KOPT-K1 (cell line): Measurements from ENCODE around the gene C17orf50.

Source experiments
- H3K27ac ChIP-seq: fragments of 200-600 bp; sonication (generic); 2 replicates; pipeline ENCODE4 v1.5.1; 2016; ENCODE audit warnings: antibody characterized with exemption, mild to moderate bottlenecking, low read depth, low read length; ENCODE audit not compliant: poor library complexity, severe bottlenecking
- H3K36me3 ChIP-seq: fragments of 200-600 bp; sonication (generic); 2 replicates; pipeline ENCODE4 v1.5.1; 2017; ENCODE audit warnings: antibody characterized with exemption, mild to moderate bottlenecking, low read length, moderate library complexity; ENCODE audit not compliant: insufficient read depth
- H3K9me3 ChIP-seq: fragments of 200-600 bp; sonication (generic); 2 replicates; pipeline ENCODE4 v1.5.1; 2017; ENCODE audit warnings: antibody characterized with exemption, low read length, mild to moderate bottlenecking; ENCODE audit not compliant: insufficient read depth, poor library complexity, severe bottlenecking

Gene C17orf50

GRCh38 chr17:35799942-35800341, 39.3 kb downstream of the C17orf50 start:
- H3K36me3 ChIP-seq: no peaks in the 10 kb centered on the region
- H3K9me3 ChIP-seq: no peaks in the 10 kb centered on the region
- no peak overlapping the region for H3K27ac ChIP-seq

GRCh38 chr17:35801583-35802224, 41.0 kb downstream of the C17orf50 start:
- peak overlapping the region; percentile 59 for H3K27ac ChIP-seq
- no peaks in the 10 kb centered on the region for H3K36me3 ChIP-seq
- no peaks in the 10 kb centered on the region for H3K9me3 ChIP-seq

- Histone ChIP-seq H3K36me3 (no peaks in the 10 kb centered on the region), H3K27ac (no peak overlapping the region), H3K9me3 (no peaks in the 10 kb centered on the region)
Observed at GRCh38 chr17:35804658-35805192, 44.0 kb downstream of the C17orf50 start.

- Histone ChIP-seq H3K27ac (peak overlapping the region; percentile 90), H3K9me3 (no peaks in the 10 kb centered on the region)
Observed at GRCh38 chr17:35807371-35808144, 46.9 kb downstream of the C17orf50 start.

GRCh38 chr17:35808240-35808961, 47.7 kb downstream of the C17orf50 start:
- H3K27ac ChIP-seq: peak overlapping the region; percentile 90
- no peaks in the 10 kb centered on the region for H3K9me3 ChIP-seq
- H3K36me3 ChIP-seq: peaks cover 20% of the 10 kb centered on the region

More at GRCh38 chr17:35807371-35808144, 46.9 kb downstream of the C17orf50 start:
- H3K36me3 ChIP-seq: peaks cover 12% of the 10 kb centered on the region

- peaks cover 28% of the 10 kb centered on the region for H3K36me3 ChIP-seq
- H3K9me3 ChIP-seq: no peaks in the 10 kb centered on the region
- peak within 1 kb of the TSS; percentile 90 for H3K27ac ChIP-seq
Observed at GRCh38 chr17:35808962-35809854, 48.5 kb downstream of the C17orf50 start, which contains the start of gene TAF15. Gene TAF15 (plus strand): TSS chr17:35809484. CDS start chr17:35809570, 86 bp downstream.

GRCh38 chr17:35809855-35810461, 49.3 kb downstream of the C17orf50 start:
- Histone ChIP-seq H3K36me3 (peaks cover 35% of the 10 kb centered on the region), H3K27ac (peak overlapping the region; percentile 90), H3K9me3 (no peaks in the 10 kb centered on the region)

- no peaks in the 10 kb centered on the region for H3K9me3 ChIP-seq
- peaks cover 53% of the 10 kb centered on the region for H3K36me3 ChIP-seq
- no peak overlapping the region for H3K27ac ChIP-seq
Observed at GRCh38 chr17:35811759-35812158, 51.1 kb downstream of the C17orf50 start.

- peaks cover 60% of the 10 kb centered on the region for H3K36me3 ChIP-seq
Observed at GRCh38 chr17:35812456-35812855, 51.8 kb downstream of the C17orf50 start.

More at GRCh38 chr17:35812456-35812855, 51.8 kb downstream of the C17orf50 start:
- Histone ChIP-seq H3K27ac (no peak overlapping the region), H3K9me3 (no peaks in the 10 kb centered on the region)
